ENCODE data around the gene DIAPH2. TPM values are rescaled to one million over a fixed set of nuclear protein-coding genes. Genes with fewer than 3 reads are reported as not detected.

The DIAPH2 gene
- total RNA-seq, 2 donors from 2014 or later, result 19.1 to 31.9 TPM

DNA sequence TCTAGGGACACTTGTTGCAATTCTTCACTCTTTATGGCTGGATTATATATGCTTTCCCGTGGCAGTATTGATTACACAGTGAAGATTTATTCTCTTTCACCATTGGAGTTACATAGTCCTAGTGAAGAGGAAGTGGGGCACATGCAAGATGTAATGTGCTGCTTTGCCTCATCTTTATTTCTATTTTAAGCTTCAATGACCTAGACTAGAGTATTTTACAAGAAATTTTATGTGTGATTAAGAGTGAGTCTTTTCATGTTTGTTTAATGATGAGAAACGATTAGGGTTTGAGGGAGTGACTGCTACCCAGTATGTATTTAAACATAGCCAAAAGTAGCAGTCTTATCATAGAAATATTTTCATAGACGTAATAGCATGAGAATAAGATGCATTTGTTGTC is 30.8 kb downstream of the DIAPH2 start:
- DNase-seq, result no peak
- Histone ChIP-seq H3K4me1 (peaks cover 3% of the 10 kb centered on the region), H3K9ac (ENCODE audit: low read depth in 2 of 2, low read length in 2 of 2) (no peak overlapping the region), H3K36me3 (no peaks in the 10 kb centered on the region), H3K4me3 (no peak overlapping the region), H3K27ac (no peak overlapping the region), H3K9me3 (no peaks in the 10 kb centered on the region), H3K27me3 (no peaks in the 10 kb centered on the region)
- TF ChIP-seq, protein P1, sequence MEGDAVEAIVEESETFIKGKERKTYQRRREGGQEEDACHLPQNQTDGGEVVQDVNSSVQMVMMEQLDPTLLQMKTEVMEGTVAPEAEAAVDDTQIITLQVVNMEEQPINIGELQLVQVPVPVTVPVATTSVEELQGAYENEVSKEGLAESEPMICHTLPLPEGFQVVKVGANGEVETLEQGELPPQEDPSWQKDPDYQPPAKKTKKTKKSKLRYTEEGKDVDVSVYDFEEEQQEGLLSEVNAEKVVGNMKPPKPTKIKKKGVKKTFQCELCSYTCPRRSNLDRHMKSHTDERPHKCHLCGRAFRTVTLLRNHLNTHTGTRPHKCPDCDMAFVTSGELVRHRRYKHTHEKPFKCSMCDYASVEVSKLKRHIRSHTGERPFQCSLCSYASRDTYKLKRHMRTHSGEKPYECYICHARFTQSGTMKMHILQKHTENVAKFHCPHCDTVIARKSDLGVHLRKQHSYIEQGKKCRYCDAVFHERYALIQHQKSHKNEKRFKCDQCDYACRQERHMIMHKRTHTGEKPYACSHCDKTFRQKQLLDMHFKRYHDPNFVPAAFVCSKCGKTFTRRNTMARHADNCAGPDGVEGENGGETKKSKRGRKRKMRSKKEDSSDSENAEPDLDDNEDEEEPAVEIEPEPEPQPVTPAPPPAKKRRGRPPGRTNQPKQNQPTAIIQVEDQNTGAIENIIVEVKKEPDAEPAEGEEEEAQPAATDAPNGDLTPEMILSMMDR (IDR thresholded peaks at IDR 0.05), result no peak
- intact Hi-C loops (cut with DNase I), result no loop called here

DNA sequence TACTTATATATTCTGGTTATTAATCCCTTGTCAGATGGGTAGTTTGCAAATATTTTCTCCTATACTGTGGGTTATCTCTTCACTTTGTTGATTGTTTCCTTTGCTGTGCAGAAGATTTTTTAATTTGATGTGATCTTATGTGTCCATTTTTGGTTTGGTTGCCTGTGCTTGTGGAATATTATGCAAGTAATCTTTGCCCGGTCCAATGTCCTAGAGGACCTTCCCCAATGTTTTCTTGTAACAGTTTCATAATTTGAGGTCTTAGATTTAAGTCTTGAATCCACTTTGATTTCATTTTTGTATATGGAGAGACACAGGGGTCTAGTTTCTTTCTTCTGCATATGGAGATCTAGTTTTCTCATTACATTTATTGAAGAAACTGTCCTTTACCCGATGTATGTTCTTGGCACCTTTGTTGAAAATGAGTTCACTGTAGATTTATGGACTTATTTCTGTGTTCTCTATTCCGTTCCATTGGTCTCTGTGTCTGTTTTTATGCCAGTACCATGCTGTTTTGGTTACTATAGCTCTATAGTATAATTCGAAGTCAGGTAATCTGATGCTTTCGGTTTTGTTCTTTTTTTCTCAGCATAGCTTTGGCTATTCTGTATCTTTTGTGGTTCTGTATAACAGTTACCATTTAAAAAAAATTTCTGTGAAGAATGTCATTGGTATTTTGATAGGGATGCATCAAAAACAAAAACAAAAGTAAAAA is 34.7 kb downstream of the DIAPH2 start:
- no peaks in the 10 kb centered on the region for H3K27me3 ChIP-seq
- H3K27ac ChIP-seq, result no peak overlapping the region
- intact Hi-C loops (cut with DNase I), result no loop called here
- TF ChIP-seq, protein P1 (IDR thresholded peaks at IDR 0.05), result no peak
- peaks cover 3% of the 10 kb centered on the region for H3K4me1 ChIP-seq
- no peaks in the 10 kb centered on the region for H3K36me3 ChIP-seq
- no peak overlapping the region for H3K4me3 ChIP-seq
- H3K9me3 ChIP-seq, result no peaks in the 10 kb centered on the region
- H3K9ac ChIP-seq (ENCODE audit: low read depth in 2 of 2, low read length in 2 of 2), result no peak overlapping the region
- no peak for DNase-seq

DNA sequence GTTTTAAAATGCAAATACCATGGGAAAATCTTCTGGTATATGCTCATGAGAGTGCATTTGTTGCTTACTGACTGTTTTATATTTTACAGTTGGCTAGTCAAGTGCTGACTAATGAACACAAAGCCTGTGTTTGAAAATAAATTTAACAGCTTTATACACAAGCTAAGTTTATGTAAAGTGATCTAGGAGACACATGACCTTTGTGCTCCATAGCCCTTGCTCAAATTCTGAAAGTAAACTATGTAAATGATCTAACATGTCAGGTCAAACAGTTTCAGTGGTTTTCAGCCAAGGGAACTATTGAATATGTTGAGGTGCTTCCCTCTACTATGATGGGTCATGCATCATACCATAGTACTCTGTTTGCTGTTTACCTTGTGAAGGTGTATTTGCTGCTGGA is 36.7 kb downstream of the DIAPH2 start:
- Histone ChIP-seq H3K4me3 (no peak overlapping the region), H3K36me3 (no peaks in the 10 kb centered on the region), H3K9ac (ENCODE audit: low read depth in 2 of 2, low read length in 2 of 2) (no peak overlapping the region), H3K27me3 (no peaks in the 10 kb centered on the region), H3K4me1 (no peaks in the 10 kb centered on the region), H3K9me3 (no peaks in the 10 kb centered on the region), H3K27ac (no peak overlapping the region)
- intact Hi-C loops (cut with DNase I), result no loop called here
- TF ChIP-seq, protein P1 (IDR thresholded peaks at IDR 0.05), result no peak
- DNase-seq, result no peak

DNA sequence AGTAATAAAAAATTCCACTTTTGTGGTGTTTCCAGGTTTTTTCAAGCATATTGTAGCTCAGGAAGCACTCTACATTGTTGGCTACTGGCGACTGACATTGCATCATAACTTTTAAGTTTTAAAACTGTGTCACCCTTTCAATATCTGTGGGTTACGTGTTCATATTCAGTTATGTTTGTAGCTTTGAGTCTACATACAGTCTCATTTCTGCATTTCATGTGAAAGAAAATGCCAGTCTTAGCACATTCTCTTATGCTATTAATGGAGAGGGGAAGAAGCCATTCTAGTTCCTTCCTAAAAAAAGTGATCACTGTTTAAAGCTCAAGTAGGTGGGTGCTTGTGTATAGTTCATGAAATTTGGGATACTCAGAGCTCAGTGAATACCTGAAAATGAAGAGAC is 38.1 kb downstream of the DIAPH2 start:
- Histone ChIP-seq H3K4me3 (no peak overlapping the region), H3K27me3 (no peaks in the 10 kb centered on the region), H3K9me3 (no peaks in the 10 kb centered on the region), H3K4me1 (no peaks in the 10 kb centered on the region), H3K27ac (no peak overlapping the region), H3K9ac (ENCODE audit: low read depth in 2 of 2, low read length in 2 of 2) (no peak overlapping the region), H3K36me3 (no peaks in the 10 kb centered on the region)
- intact Hi-C loops (cut with DNase I), result no loop called here
- no peak for DNase-seq
- TF ChIP-seq, protein P1 (IDR thresholded peaks at IDR 0.05), result no peak

DNA sequence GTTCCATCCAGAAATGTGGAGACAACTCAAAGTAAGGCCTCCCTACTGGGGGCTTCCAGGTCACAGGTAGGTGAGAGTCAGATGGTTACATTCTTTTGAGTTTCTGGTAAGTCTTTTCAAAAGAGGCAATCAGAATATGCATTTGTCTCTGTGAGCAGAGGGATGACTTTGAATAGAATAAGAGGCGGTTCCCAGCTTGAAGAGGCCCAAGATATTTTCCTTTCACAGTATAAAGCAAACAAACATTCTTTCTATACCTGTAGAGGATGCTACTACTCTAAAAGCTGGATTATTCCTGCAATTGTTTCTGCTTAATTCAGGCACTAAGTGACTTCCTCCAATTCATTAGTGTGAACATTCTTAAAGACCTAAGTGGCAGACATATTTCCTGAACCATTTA is 44.4 kb downstream of the DIAPH2 start:
- intact Hi-C loops (cut with DNase I), result no loop called here
- Histone ChIP-seq H3K9ac (ENCODE audit: low read depth in 2 of 2, low read length in 2 of 2) (no peak overlapping the region), H3K27ac (no peak overlapping the region), H3K9me3 (no peaks in the 10 kb centered on the region), H3K4me1 (no peaks in the 10 kb centered on the region), H3K27me3 (no peaks in the 10 kb centered on the region), H3K36me3 (no peaks in the 10 kb centered on the region), H3K4me3 (no peak overlapping the region)
- TF ChIP-seq, protein P1 (IDR thresholded peaks at IDR 0.05), result no peak
- no peak for DNase-seq
